ENCODE measurements around the gene TPRA1. TPM values are rescaled to one million over a fixed set of nuclear protein-coding genes. Genes with fewer than 3 reads are reported as not detected.

Gene TPRA1
- total RNA-seq, 1 experiment from 2014 or later = 35.1 TPM

DNA sequence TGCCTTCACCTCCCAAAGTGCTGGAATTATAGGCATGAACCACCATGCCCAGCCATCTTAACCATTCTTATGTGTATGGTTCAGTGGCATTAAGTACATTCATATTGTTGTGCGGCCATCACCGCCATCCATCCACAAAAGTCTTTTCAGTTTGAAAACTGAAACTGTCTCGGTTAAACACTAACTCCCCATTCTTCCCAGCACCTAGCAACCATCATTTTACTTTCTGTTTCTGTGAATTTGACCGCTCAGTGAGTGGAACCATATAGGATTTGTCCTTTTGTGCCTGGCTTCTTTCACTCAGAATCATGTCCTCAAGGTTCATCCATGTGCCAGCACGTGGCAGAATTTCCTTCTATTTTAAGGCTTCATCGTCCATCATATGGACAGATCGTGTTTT, 13.5 kb upstream of the TPRA1 start:
- RAD21 ChIA-PET (ENCODE audit: low non-redundant PET in 1 of 2, low total read pairs in 2 of 2, uncharacterized antibody in 2 of 2, unreplicated experiment in 2 of 2) = no interaction called here
- Histone ChIP-seq H2AFZ (ENCODE audit: low read depth, low read length, poor library complexity, severe bottlenecking) (no peak overlapping the region), H3K9ac (ENCODE audit: low read length) (no peak overlapping the region), H3K4me3 (replicated peaks in 1 of 2; ENCODE audit: low read depth in 1 of 2, low read length in 2 of 2) (no peak overlapping the region), H4K20me1 (ENCODE audit: insufficient read depth) (no peaks in the 10 kb centered on the region), H3K79me2 (ENCODE audit: insufficient read depth, low read length) (peaks cover 67% of the 10 kb centered on the region), H3K27me3 (ENCODE audit: insufficient read depth, low read length) (no peaks in the 10 kb centered on the region), H3K9me3 (ENCODE audit: control insufficient read depth in 1 of 2, insufficient read depth in 1 of 2, low read depth in 1 of 2, low read length in 2 of 2) (no peaks in the 10 kb centered on the region), H3K4me1 (ENCODE audit: control insufficient read depth in 1 of 2, insufficient read depth in 2 of 2, low read length in 2 of 2) (peaks cover 5 to 8% of the 10 kb centered on the region in 2 experiments), H3K27ac (ENCODE audit: low read depth, low read length) (no peak overlapping the region), H3K36me3 (ENCODE audit: control insufficient read depth in 1 of 2, insufficient read depth in 2 of 2, low read length in 2 of 2) (peaks cover 42 to 85% of the 10 kb centered on the region in 2 experiments), H3K9me2 (ENCODE audit: insufficient read depth) (no peaks in the 10 kb centered on the region), H3K4me2 (ENCODE audit: low read length) (no peak overlapping the region)
- TF ChIP-seq, protein P1, sequence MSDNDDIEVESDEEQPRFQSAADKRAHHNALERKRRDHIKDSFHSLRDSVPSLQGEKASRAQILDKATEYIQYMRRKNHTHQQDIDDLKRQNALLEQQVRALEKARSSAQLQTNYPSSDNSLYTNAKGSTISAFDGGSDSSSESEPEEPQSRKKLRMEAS (IDR thresholded peaks at IDR 0.05) = no peak
- no peak for TF ChIP-seq EZH2 (IDR thresholded peaks at IDR 0.05)
- no peak for TF ChIP-seq ZNF274 (IDR thresholded peaks at IDR 0.05; ENCODE audit: low read depth, low read length)
- no peak for TF ChIP-seq POLR2AphosphoS5 (IDR thresholded peaks at IDR 0.05; ENCODE audit: low read depth, low read length)
- TF ChIP-seq EZH2phosphoT487 (IDR thresholded peaks at IDR 0.05; ENCODE audit: borderline replicate concordance) = no peak
- ATAC-seq = no peak
- intact Hi-C loops (cut with micrococcal nuclease) = no loop called here
- BruUV-seq (replicated peaks) = no TSS peak
- POLR2A ChIA-PET = no interaction called here
- CTCF ChIA-PET = no interaction called here
- no peak for DNase-seq (ENCODE audit: low read depth, low spot score)

DNA sequence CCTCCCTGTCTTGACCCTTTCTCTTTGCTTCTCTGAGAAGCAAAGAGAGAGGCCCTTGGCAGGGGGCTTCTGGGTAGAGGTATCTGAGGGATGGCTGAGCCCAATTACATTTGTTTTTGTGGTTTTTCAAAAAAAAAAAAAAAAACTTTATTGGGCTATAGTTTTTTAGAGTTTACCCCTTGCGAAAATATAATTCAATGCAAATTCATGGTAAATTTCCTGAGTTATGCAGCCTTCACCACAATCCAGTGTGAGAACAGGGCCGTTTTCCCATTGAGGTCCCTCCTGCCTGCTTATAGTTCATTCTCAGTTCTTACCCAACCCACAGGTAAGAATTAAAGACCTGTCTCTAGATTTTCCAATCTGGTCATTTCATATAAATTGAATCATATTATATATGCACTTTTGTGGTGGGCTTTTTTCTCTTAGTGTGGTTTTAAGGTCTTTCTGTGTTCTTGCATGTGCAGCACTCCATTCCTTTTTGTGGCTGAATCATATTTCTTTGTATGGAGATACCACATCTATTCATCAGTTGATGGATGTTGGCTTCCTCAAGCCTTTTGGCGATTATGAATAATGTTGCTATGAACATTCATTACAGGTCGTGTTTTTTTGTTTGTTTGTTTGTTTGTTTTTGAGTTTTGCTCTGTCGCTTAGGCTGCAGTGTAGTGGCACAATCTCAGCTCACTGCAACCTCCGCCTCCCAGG, 10.4 kb upstream of the TPRA1 start:
- peaks cover 23 to 54% of the 10 kb centered on the region in 2 experiments; a peak in 3 of 4 replicates for H3K36me3 ChIP-seq (ENCODE audit: control insufficient read depth in 1 of 2, insufficient read depth in 2 of 2, low read length in 2 of 2)
- POLR2A ChIA-PET = no interaction called here

More for the DNA sequence above, 10.4 kb upstream of the TPRA1 start:
- no peak overlapping the region for H3K27ac ChIP-seq (ENCODE audit: low read depth, low read length)
- H3K79me2 ChIP-seq (ENCODE audit: insufficient read depth, low read length) = peaks cover 61% of the 10 kb centered on the region
- H4K20me1 ChIP-seq (ENCODE audit: insufficient read depth) = no peaks in the 10 kb centered on the region
- intact Hi-C loops (cut with micrococcal nuclease) = no loop called here
- TF ChIP-seq EZH2 (IDR thresholded peaks at IDR 0.05) (no peak), CBX3 (IDR thresholded peaks at IDR 0.05; ENCODE audit: low read depth) (no peak), EZH2phosphoT487 (IDR thresholded peaks at IDR 0.05; ENCODE audit: borderline replicate concordance) (no peak)
- TF ChIP-seq, protein P1 (IDR thresholded peaks at IDR 0.05) = no peak
- TF ChIP-seq, protein P2, sequence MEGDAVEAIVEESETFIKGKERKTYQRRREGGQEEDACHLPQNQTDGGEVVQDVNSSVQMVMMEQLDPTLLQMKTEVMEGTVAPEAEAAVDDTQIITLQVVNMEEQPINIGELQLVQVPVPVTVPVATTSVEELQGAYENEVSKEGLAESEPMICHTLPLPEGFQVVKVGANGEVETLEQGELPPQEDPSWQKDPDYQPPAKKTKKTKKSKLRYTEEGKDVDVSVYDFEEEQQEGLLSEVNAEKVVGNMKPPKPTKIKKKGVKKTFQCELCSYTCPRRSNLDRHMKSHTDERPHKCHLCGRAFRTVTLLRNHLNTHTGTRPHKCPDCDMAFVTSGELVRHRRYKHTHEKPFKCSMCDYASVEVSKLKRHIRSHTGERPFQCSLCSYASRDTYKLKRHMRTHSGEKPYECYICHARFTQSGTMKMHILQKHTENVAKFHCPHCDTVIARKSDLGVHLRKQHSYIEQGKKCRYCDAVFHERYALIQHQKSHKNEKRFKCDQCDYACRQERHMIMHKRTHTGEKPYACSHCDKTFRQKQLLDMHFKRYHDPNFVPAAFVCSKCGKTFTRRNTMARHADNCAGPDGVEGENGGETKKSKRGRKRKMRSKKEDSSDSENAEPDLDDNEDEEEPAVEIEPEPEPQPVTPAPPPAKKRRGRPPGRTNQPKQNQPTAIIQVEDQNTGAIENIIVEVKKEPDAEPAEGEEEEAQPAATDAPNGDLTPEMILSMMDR (IDR thresholded peaks at IDR 0.05 in 2 of 3, conservative IDR thresholded peaks at IDR 0.05 in 1 of 3; ENCODE audit: borderline replicate concordance in 1 of 3, insufficient read depth in 1 of 3, low read depth in 2 of 3, low read length in 2 of 3) = no peak
- BruUV-seq (replicated peaks) = no TSS peak
- DNase-seq (ENCODE audit: low read depth, low spot score) (no peak), ATAC-seq (no peak)
- H3K27me3 ChIP-seq (ENCODE audit: insufficient read depth, low read length) = no peaks in the 10 kb centered on the region
- no peaks in the 10 kb centered on the region for H3K9me2 ChIP-seq (ENCODE audit: insufficient read depth)
- peaks cover 14 to 24% of the 10 kb centered on the region in 2 experiments for H3K4me1 ChIP-seq (ENCODE audit: control insufficient read depth in 1 of 2, insufficient read depth in 2 of 2, low read length in 2 of 2)
- no peak overlapping the region for H3K4me2 ChIP-seq (ENCODE audit: low read length)
- ChIA-PET RAD21 (ENCODE audit: low non-redundant PET in 1 of 2, low total read pairs in 2 of 2, uncharacterized antibody in 2 of 2, unreplicated experiment in 2 of 2) (no interaction called here), CTCF (no interaction called here)
- no peak overlapping the region for H2AFZ ChIP-seq (ENCODE audit: low read depth, low read length, poor library complexity, severe bottlenecking)
- H3K4me3 ChIP-seq (replicated peaks in 1 of 2; ENCODE audit: low read depth in 1 of 2, low read length in 2 of 2) = no peak overlapping the region
- H3K9ac ChIP-seq (ENCODE audit: low read length) = no peak overlapping the region
- no peaks in the 10 kb centered on the region for H3K9me3 ChIP-seq (ENCODE audit: control insufficient read depth in 1 of 2, insufficient read depth in 1 of 2, low read depth in 1 of 2, low read length in 2 of 2)
